Astrocyte (in vitro differentiated cells and primary cell): ENCODE data around the gene TTYH3. TPM values are rescaled to one million over a fixed set of nuclear protein-coding genes. Genes with fewer than 3 reads are reported as not detected.

Source experiments
- total RNA-seq: library from RNA; stranded (reverse); gene quantifications from 2 replicates; pipeline ENCODE4 v1.2.1, GENCODE V29; 2021

TTYH3 gene
- total RNA-seq, 1 donor from 2014 or later, result 273 TPM

Other genes starting within 250 kb of the TTYH3 start
- gene CHST12, start 228.4 kb upstream of the TTYH3 start, total RNA-seq, result 18.5 and 22.0 TPM in 2 replicates
- not detected in 2 replicates for gene GRIFIN, start 155.6 kb upstream of the TTYH3 start, total RNA-seq
- 58.6 and 76.9 TPM in 2 replicates for gene LFNG, start 112.2 kb upstream of the TTYH3 start, total RNA-seq
- 18.7 and 19.7 TPM in 2 replicates for gene BRAT1, start 76.5 kb upstream of the TTYH3 start, total RNA-seq
- gene IQCE, start 73.0 kb upstream of the TTYH3 start, total RNA-seq, result 13.1 and 13.8 TPM in 2 replicates
- gene AMZ1, start 56.2 kb downstream of the TTYH3 start, total RNA-seq, result 3.4 and 5.7 TPM in 2 replicates
- 67.2 and 72.7 TPM in 2 replicates for gene GNA12, start 212.3 kb downstream of the TTYH3 start, total RNA-seq